IPS DF 4.7 (cell line): ENCODE data around the gene SARM1.
"Not testable (repeated sequence)": the region's sequence is repeated elsewhere in the genome, so short reads cannot be mapped to it uniquely, and the experiment has no call there.

Experiments used
- DNase-seq: peaks from one replicate; pipeline ENCODE4 v3.0.0-alpha.2; 2013; ENCODE audit warnings: low spot score; ENCODE audit errors: extremely low read depth

The SARM1 gene

DNA sequence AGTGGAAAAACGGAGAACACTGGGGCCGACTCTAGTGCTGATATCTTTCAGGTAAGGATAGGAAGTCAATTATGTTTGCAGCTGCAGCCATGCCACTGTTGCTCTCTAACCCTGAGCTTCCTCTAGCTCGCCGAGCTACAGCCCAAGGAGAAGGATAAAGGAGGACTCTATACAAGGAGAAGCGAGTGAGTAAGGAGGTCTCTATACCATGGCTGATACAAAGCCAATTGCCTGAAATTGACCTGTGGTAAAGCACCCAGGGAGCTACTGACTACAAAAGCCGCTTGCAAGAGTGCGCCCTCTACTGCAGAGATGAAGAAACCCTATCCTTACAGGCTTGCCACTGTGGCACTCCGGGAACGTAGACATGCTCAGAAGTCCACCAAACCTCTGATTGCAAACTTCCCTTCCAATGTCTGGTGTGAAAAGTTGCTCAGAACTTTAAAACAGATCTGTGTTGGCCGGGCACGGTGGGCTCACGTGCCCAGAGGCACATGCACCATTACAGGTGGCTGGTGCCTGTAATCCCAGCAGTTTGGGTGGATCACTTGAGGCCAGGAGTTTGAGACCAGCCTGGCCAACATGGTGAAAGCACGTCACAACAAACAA lies 45.3 kb downstream of the SARM1 start:
- no peak for DNase-seq

GRCh38 chr17:28421787-28422305 lies 50.4 kb downstream of the SARM1 start:
- no peak for DNase-seq

- no peak for DNase-seq
These were observed 53.7 kb downstream of the SARM1 start for GRCh38 chr17:28425206-28425605.

DNA sequence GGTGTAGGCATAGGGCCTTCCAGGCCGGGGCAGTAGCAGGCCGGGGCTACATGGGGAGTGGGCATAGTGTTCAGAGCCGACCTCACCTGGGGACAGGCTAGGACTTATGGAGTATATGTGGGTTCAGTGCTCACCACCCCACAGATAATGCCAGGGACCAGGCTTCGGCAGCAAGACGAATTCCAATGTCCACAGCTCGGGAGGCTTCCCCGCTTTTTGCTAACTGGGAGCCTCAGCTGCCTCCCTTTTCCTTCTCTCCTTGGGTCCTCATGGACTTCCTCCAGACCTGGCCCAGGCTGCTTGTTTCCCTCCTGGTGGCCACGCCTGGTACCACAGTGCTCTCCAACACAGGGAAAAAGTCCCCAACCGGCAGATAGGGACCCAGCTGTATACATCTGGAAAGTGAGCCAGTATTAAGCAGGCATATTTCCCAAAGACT lies 54.6 kb downstream of the SARM1 start:
- no peak for DNase-seq

- no peak for DNase-seq
These were observed 55.9 kb downstream of the SARM1 start for GRCh38 chr17:28427371-28427770.

DNA sequence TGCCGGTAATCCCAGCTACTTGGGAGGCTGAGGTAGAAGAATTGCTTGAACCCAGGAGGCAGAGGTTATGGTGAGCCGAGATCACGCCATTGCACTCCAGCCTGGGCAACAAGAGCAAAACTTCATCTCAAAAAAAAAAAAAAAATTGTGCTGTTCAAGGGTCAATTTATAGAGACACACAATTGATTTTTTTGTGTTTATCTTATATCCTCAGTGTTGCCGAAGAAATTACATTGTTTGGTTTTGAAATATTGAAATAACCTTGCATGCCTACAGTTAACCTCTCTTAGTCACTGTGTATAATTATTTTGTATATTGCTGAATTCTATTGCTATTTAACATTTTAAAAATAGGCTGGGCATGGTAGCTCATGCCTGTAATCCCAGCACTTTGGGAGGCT lies 56.5 kb downstream of the SARM1 start:
- not testable (repeated sequence) for DNase-seq

DNA sequence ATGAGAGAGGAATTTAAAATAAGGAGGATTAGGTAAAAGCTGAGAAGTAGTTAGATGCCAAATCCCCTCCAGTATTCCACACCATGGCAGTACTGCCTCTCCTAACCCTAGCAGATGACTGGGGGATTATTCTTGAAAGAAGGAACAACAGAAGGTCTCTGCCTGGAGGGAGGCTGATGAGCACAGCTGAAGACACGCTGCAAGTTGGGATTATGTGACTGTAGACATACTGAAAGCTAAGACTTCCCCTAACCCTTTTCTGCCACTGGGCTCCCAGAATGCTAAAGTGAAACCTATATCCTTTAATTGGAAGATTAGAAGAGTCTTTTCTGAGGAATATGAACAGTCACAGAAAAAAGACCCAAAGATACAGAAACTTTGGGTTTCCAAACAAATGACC lies 62.2 kb downstream of the SARM1 start:
- DNase-seq = no peak

GRCh38 chr17:28434326-28434725 lies 62.8 kb downstream of the SARM1 start:
- not testable (repeated sequence) for DNase-seq

DNA sequence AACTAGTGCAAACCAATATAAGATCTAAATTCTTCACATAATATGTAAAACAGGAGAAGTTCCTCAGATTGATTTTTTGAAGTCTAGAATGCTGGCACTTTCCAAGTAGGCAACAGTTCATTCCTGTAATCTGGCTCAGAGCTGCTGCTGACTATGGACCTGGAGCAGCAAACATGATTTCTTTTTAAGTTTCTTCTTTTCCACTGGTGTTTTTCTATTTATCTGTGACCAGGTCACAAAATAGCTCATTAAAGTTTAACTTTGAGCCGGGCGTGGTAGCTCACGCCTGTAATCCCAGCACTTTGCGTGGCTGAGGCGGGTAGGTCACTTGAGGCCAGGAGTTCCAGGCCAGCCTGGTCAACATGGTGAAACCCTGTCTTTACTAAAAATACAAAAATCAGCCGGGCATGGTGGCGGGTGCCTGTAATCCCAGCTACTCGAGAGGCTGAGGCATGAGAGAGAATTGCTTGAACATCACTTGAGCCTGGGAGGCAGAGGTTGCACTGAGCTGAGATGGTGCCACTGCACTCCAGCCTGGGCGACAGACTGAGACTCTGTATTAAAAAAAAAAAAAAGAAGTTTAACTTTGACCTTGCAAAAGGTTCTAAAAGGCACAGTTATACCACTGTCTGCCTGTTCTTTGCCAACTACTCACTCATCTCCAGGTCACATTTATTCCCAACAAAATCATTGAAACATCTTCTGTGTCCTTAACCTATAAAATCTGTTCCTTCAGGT lies 72.6 kb downstream of the SARM1 start:
- no peak for DNase-seq

DNA sequence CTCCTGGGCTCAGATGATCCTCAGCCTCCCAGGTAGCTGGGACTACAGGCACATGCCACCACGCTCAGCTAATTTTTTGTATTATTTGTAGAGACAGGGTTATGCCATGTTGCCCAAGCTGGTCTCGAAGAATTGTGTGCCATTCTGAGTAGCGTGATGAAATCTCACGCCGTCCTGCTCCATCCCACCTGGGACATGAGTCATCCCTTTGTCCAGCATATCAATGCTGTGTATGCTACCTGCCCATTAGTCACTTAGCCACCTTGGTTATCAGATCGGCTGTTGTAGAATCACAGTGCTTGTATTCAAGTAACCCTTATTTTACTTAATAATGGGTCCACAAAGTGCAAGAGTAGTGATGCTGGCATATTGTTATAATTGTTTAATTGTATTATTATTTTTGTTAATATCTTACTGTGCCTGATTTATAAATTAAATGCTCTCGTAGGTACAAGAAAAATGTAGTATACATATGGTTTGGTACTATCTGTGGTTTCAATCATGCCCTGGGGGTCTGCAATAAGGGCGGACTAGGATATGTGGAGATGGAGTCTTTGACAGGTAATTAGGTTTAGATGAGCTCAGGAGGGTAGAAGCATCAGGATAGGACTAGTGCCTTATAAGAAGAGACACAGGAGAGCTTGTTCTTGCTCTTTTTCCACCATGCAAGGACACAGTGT lies 75.4 kb downstream of the SARM1 start:
- no peak for DNase-seq

- no peak for DNase-seq
These were observed 75.9 kb downstream of the SARM1 start for GRCh38 chr17:28447396-28447760.

DNA sequence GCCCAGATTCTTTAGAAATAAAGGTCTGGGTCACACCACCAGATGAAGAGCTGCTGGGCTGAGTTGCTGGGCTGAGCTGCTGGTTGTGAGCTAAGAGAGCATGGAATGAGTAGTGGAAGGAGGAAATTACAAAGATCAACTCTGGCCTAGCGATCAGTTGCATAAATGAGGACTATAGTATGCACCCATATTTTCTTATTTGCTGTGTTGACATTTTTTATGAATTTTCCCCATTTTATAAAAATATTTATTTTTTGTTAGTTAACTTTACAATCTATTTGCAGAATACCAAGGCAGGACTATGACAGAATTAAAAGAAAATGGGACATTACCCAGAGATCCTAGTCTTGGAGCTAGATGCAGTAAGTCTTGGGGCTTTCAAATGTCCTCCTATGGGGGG lies 78.4 kb downstream of the SARM1 start:
- DNase-seq = no peak
